HG03097 (cell line): ENCODE data around the gene CAPSL.
"Not testable (repeated sequence)": the region's sequence is repeated elsewhere in the genome, so short reads cannot be mapped to it uniquely, and the experiment has no call there.

Source experiments
- ATAC-seq: cut with Tn5 transposase; IDR thresholded peaks from one replicate; pipeline ENCODE4 v1.9.1; 2021; ENCODE audit not compliant: unreplicated experiment, low FRiP score

Gene CAPSL

DNA sequence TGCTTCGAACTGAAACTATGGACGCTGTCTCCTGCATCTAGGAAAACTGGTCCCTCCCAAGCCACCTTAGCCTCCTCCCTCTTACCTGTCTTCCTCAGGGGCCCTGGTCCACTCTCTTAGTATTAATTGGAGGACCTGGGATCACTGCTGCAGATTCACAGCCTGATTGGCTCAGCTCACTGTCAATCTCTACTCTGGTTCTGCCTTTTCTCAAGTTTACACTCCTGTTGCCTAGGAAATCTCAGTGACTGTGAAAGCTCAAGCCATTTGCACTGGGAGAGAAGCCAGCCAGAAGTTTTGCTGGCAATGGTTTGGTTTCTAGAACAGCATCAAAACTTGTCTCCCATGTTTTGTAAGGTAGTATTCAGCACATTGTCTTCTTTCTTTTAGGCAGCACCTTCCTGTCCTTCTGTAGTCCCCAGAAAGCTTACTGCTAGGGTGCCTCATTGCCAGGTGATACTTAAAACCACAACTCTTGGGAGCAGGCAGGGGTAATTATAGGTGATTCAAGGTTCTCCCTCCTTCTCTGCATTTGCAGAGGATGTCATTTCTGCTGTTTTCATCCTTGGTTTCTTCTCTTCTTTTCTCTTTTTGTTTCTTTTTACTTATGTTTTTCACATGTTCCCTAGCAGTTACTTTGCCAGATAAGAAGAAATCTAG, at the start of gene CAPSL:
TSS of gene CAPSL (minus strand) at position 55 of the 660 bp plus-strand sequence. CDS start 17,502 bp downstream, outside the sequence.
- no peak for ATAC-seq

DNA sequence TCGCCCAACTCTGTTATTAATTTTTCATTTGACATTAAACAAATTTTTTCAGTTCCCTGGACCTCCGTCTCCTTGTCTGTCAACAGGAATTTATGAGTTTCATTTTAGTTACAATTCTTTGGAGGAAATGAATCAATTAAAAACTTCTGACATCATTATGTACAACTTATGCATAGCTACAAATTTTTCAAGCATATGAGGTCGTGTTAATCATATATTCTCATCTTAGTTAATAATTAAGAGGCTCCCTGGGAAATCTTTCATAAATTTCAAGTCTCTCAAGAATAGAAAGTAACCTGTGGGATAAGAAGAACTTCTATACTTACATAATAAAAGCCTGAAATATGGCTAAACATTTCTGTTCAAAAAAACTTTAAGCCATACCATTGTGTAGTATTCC, 49.4 kb upstream of the CAPSL start:
- ATAC-seq, result no peak

DNA sequence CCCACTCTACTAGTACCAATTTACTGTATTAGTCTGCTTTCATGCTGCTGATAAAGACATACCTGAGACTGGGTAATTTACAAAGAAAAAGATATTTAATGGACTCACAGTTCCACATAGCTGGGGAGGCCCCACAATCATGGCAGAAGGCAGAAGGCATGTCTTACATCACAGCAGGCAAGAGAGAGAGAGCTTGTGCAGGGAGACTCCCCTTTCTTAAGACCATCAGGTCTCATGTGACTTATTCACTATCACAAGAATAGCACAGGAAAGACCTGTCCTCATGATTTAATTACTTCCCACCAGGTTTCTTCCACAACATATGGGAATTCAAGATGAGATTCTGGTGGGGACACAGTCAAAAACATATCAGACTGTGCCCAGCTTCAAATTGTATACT, 41.3 kb upstream of the CAPSL start:
- no peak for ATAC-seq

DNA sequence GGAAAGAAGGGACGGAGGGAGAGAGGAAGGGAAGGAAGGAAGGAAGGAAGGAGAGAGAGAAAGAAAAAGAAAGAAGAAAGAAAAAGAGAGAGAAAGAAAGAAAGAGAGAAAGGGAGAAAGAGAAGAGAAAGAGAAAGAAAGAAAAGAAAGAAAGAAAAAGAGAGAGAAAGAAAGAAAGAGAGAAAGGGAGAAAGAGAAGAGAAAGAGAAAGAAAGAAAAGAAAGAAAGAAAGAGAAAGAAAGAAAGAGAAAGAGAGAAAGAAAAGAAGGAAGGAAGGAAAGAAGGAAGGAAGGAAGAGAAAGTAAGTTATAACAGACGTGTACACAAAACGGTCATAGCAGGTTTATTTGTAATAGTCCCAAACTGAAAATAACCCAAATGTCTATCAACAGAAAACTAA, 38.4 kb upstream of the CAPSL start:
- not testable (repeated sequence) for ATAC-seq

DNA sequence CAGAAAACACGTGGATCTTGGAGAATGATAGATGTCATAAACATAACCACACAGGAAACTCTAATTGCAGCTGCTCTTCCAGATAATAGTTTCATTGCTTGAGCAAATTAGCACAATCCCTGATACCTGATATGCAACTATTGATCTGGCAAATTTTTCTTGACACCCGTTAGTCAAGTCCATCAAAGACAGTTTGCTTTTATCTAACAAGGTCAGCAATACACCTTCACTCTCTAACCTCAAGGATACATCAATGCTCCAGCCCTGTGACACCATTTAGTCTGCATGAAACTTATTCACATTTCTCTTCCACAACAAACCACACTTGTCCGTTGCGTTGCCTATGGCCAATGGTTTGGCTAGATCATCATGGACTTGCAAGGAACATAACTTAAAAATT, 36.1 kb upstream of the CAPSL start:
- ATAC-seq, result no peak

DNA sequence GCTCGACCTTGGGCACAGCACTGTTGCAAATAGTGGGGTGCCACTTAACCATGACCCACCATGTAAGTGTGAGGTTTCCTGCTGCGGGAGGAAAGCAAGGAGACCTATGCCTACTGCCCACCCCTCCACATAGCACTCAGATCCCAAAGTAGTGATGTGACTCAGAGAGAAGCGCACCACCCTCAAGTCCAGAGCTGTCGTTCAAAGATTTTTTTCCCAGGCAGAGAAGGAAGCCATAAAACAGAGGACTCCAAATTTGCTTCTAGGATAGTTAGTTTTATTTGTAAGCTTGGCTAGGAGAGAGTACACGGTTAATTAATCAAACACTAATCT, 33.4 kb upstream of the CAPSL start:
- no peak for ATAC-seq

DNA sequence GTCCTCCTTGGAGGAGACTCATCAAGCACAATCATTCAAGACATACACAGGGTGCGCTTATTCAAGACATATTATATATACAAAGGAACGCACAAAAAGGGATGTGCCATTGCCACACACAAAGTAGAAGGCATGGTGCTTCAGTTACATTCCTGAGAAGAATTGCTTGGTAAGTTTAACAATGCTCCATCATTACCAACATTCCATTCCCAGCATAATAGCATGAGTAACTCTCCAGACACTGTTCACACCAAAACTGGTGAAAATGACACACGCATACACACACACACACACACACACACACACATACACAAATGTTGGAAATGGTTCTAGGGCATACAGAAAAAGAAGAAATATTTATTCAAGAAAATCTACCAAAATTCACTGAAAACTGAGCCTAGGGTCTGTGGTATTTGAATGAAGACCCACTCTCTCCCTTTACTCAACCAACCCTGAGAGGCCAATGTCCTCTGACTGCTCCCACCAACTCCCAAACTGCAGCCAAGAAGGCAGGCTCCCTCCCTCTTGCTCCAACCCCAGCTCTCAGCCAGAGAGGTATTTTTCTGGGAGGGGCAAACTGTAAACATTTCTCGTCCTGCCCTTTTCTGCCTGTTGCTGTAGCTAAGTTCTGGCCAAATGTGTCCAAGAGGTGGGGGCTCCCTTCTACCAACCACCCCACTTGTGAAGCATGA, 32.9 kb upstream of the CAPSL start:
- ATAC-seq, result no peak

DNA sequence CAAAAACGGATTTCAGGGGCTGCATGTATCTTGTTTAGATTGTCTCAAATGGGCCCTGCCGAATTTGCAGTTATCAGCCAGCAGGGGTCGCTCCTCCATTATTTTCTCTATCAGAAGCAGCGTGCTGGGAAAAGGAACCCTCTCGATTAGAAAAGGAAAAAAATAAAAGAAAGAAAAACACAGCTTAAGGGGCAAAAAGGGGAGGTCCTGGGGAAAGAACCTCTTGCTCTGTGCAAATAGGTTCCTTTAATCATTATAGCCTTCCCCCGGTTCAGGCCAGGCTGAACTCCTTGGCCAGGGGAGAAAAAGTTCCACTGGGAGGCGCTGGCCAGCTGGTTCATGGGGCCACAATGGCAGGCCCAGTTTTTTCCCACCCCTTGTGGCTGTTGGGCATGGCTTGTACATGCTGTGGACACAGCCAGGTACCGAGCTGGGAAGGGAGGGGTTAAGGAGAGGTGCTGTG, 25.0 kb upstream of the CAPSL start:
- ATAC-seq, result no peak

DNA sequence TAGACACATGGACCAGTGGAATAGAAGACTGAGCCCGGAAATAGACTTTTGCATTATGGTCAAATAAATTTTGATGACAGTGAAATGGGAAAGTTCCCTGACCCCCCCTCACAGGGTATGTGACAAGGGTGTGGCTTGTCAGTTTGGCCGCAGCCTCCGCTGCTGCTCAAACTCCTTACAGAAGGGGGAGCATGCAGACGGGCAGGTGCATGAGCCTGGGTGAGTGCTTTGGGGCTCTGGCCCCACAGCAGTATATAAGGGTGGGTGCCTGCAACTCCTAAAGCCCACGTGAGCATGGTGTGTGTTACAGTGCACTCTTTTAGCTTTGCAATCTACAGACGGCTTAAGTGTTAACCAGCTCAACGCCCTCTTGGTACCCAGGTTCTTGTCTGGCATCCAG, 21.9 kb upstream of the CAPSL start:
- no peak for ATAC-seq

DNA sequence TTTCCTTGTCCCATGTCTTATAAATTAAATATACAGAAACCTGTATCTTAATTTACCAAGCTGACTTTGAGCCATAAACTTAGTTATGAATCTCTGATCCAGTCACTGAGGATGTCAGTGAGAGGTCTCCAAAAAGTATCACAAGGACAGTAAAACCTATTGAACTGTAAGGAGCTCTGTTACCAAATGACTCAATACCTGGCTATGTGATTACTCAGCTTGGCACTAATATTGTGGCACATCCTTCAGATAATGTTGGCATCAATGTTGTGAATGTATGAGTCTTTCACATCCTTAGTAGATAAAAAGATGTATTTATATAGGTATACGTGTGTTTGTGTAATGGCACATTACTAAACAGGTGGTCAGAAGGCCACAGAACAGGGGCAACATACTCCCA, 18.0 kb upstream of the CAPSL start:
- ATAC-seq, result no peak

DNA sequence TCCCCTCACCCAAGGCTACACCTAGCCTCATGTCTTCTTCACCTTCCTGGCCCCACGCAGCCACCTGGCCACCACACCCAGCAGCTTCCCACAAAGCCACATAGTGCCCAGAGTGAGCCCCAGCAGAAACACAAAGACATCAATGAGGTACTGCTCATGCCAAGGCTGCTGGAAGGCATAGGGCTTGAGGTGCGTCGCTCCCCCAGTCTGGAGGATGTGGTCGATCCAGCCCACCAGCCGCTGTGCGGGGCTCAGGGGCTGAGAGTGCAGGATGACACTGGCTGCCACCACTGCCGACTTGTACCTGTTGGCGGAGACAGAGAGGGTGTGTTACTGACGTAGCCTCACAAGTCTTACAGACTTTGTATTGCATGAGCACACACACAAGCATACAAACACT, 15.8 kb upstream of the CAPSL start:
- ATAC-seq, result no peak

DNA sequence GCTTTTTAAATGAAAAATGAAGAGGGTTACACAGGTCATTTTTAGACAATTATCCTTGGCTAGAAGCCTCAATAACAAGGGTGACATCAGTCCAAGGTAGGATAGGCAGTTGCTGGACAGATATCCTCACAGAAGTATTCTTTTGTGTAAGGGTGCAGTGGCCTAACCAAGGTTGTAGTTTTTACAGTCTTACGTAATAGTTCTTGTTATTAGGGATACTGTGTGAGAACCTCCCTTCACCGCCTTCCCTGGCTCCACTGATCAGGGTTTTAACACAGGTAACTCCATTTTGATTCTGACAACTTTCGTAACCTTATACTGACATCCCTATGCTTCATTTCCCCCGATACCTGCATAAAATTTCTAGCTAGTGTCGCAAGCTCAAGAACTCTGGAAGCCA, 8.7 kb upstream of the CAPSL start:
- ATAC-seq, result no peak

DNA sequence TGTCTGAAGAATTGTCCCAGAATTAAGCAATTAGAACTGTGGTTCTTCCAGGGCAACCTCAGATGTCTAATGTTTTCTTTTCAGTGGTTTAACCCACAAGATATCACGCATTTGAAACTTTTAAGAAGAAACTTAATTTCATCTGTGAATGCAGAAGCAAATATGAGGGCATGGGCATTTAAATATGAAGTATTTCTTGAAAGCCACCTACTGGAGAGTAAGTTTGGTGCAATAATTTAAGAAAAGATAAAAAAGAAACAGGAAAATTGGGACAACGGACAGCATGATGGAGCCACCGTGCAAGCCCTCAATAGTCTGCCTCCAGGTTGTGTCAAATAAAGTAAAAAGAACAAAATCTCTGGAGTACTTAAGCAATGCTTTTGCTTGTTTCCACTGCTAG, 1.2 kb upstream of the CAPSL start:
- no peak for ATAC-seq

DNA sequence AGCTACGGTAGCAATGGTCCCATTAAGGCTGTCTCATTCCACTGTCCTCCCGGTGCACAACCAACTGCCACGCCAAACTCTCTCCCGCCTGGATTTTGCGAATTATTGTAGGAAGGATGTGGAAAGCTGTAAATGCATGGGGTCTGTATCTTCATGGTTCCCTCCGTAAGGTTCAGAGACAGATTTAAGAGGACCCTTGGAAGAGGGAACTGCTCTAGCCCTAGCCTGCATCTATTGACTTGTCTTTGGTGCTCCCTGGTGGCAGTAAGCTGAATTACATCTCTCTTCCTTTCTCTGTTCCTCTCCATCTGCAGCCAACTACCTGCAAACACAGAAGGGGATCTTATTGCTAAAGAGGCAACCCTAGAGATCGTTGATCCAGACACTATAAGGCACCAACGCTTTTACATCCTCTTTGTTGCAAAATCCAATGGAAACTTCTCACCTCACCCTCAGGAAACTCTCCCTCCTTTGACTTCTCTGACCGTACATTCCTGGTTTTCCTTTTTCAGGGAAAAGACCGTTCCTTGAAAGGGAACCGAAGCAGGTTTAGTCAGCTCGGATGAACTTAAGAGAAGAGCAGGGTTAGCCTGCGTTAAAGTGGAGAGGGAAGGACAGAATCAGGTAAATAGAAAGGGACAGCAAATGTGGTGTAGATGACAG, 11.9 kb downstream of the CAPSL start:
- ATAC-seq, result peak; percentile 69

DNA sequence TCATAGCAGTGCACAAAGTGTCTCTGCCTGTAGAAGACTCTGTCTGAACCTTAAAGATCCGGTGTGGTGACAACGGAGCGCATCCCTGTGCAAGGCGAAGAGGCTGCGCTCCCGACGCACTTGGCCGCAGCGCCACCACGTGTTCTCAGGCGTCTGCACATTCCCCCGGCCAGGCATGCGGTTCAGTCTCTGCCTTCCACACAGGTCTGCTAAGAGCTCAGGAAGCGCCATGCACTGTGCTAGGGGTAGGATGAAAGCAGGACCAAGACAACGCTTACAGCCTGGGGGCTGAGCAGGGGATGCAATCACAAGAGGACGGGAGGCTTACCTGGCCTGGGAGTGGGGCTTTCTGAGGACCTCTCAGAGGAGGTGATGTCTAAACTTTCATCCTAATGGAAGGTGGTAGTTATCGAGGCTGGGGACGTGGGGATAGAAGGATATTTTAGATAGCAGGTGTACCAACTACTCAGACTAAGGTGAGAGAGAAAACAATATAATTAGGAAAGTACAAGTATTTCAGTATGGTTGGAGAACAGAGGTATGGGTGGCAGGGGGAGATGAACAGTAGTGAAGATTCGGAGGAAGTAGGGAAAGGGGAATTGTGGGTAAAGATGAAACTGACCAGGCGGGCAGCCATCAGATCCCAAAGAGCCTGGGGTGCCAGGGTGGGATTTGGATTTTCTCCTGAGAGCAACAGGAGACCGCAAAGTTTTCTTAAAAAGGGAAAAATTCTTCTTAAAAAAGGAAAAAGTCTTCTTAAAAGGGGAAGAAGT, 13.3 kb downstream of the CAPSL start:
- ATAC-seq, result no peak

DNA sequence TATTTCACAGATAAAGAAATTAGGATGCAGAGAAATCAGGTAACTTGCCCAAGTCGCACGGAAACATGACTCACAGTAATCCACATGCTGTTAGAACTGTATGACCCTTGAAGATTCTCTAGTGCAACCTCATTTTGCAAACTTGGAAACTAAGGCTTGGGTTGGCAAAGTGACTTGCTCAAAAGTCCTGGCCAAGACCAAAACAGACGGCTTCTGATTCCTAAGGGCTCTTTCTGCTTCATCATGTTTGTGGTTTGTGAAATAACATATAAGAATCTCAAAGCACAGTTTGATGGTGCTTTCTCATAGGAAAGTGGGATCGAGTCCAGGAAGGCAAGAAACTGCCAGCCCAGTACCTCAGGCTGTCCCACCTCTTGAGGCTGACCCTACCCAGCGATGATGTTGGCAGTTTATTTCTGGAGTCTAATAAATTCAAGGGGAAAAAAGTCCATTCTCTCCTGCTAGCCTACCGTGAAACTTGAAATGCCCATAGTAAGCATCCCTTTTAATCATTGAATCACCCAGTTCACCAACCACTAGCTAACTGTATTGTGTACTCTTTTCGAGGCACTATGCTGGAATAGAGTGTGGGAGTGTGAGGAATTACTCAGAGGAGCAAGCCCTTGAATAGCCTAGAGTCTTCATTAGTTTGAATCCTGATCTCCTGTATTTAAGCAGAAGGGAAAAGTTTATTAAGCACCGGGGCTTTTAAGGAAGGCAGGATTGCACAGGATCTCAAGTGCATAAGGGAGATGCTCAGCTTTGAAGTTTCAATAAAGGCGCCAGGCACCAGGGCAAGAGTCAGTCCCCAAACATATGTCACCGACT, 14.1 kb downstream of the CAPSL start:
- ATAC-seq, result no peak

DNA sequence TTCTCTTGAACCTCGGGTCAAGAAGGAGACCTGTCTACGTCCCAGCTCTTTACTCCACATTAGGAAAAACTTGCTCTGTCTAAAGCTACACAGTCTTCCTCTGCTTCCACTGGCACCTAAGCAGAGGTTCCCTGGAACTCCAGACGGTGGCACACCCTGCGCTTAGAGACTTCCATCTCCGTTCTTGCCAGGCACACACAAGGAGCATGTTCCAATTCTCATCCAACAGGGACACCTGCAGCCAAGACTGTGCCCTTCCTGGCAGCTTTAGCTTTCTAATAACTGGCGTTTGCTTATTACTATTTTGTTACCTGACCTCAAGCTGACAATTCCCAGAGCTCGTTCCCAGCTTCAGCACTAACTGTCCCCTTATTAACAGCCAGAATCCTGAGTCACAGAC, 16.0 kb downstream of the CAPSL start:
- ATAC-seq, result no peak

DNA sequence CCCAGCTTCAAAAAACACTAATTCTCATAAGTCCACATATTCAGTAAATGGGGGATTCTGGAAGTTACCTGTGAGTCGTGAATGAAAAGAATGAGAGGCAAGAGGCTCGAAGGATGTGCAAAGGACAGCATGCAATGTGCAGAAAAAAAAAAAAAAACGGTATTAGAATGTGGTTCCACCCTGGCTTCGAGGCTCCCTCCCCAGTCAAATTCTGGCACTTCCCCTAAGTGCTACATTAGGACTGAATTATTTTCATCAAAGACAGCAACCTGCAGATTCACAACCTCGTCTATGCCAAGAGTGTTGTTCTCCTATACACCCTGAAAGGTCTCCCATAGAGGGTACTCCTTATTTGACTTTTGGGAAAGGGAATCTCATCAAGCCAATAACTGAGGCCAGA, 16.5 kb downstream of the CAPSL start:
- ATAC-seq, result no peak

DNA sequence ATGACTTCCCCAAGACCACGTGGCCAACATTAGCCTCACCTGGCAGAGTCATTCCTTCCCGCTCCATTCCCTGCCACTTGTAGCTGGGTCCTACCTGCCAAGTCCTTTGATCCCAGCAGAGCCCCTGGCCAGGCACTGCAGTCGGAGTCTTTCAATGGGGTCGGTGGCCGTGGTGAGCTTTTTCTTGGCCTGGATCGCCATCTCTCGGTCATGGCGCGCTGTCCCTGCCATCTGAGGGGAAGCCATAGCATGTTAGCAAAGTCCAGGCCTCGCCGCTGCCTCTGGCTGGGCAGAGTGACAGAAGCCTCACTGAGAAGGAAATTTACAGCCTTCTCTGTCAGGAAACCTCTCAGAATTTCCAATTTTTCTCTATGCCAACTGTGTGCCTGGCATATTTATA, 17.5 kb downstream of the CAPSL start:
- ATAC-seq, result no peak

DNA sequence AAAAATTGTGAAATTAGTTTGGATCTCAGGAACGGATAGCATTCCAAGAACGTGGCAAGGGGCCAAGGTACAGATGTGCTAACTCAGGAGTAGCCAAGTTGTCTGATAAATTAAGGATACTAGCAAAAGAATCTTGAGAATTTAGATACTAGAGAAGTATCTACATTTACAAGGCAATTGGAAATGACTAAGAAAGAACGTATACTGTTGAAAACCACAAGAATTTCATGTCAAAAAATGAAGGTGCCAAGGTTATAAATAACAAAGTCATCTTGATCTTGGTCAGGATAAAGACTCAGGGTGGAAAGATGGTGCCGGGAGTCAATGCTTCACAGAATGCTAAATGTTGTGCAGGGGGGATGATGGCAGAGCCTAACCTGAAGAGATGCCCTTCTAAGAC, 19.2 kb downstream of the CAPSL start:
- no peak for ATAC-seq
